NCI-H2029 treated with DMSO at 0.1 percent for 48 hours (cell line): ENCODE results near the gene MYRIP.
"Not testable (repeated sequence)": the region's sequence is repeated elsewhere in the genome, so short reads cannot be mapped to it uniquely, and the experiment has no call there.

Source experiments
- DNase-seq: peaks from one replicate; lab custom pipeline; 2025; lab: John Stamatoyannopoulos, UW

Gene MYRIP

GRCh38 chr3:39809181-39809994, at the start of gene MYRIP:
MYRIP (plus strand) TSS chr3:39809609; CDS start chr3:39900817, 91,208 bp downstream.
- peak; percentile 56 for DNase-seq

GRCh38 chr3:39760325-39760724, 49.1 kb upstream of the MYRIP start:
- no peak for DNase-seq

GRCh38 chr3:39762537-39763070, 46.8 kb upstream of the MYRIP start:
- DNase-seq: no peak

GRCh38 chr3:39763390-39763789, 46.0 kb upstream of the MYRIP start:
- no peak for DNase-seq

- DNase-seq: no peak
Observed at GRCh38 chr3:39765575-39765974, 43.8 kb upstream of the MYRIP start.

- DNase-seq: no peak
Observed at GRCh38 chr3:39766433-39766832, 43.0 kb upstream of the MYRIP start.

- not testable (repeated sequence) for DNase-seq
Observed at GRCh38 chr3:39766909-39767308, 42.5 kb upstream of the MYRIP start.

GRCh38 chr3:39778168-39778567, 31.2 kb upstream of the MYRIP start:
- DNase-seq: not testable (repeated sequence)

- DNase-seq: no peak
Observed at GRCh38 chr3:39779511-39780230, 29.7 kb upstream of the MYRIP start.

GRCh38 chr3:39780352-39780751, 29.1 kb upstream of the MYRIP start:
- DNase-seq: no peak

GRCh38 chr3:39781025-39781424, 28.4 kb upstream of the MYRIP start:
- DNase-seq: no peak

- no peak for DNase-seq
Observed at GRCh38 chr3:39781632-39782031, 27.8 kb upstream of the MYRIP start.

- DNase-seq: no peak
Observed at GRCh38 chr3:39783680-39784079, 25.7 kb upstream of the MYRIP start.

- no peak for DNase-seq
Observed at GRCh38 chr3:39784922-39785321, 24.5 kb upstream of the MYRIP start.

GRCh38 chr3:39788128-39788883, 21.1 kb upstream of the MYRIP start:
- DNase-seq: no peak

- no peak for DNase-seq
Observed at GRCh38 chr3:39791603-39792002, 17.8 kb upstream of the MYRIP start.

GRCh38 chr3:39794880-39795279, 14.5 kb upstream of the MYRIP start:
- no peak for DNase-seq

- DNase-seq: no peak
Observed at GRCh38 chr3:39801216-39801615, 8.2 kb upstream of the MYRIP start.

- not testable (repeated sequence) for DNase-seq
Observed at GRCh38 chr3:39802486-39802885, 6.9 kb upstream of the MYRIP start.

- DNase-seq: no peak
Observed at GRCh38 chr3:39803956-39804355, 5.5 kb upstream of the MYRIP start.

GRCh38 chr3:39804951-39805350, 4.5 kb upstream of the MYRIP start:
- DNase-seq: no peak

GRCh38 chr3:39805650-39806049, 3.8 kb upstream of the MYRIP start:
- no peak for DNase-seq
